ENCODE results near the gene KIAA1755.

The KIAA1755 gene

GRCh38 chr20:38173237-38174156 is 87.0 kb downstream of the KIAA1755 start:
- Histone ChIP-seq H3K9ac (ENCODE audit: low read depth, low read length) (no peak overlapping the region), H3K27me3 (ENCODE audit: insufficient read depth, low read length) (no peaks in the 10 kb centered on the region), H3K27ac (ENCODE audit: low read depth, low read length) (no peak overlapping the region), H3K4me1 (ENCODE audit: insufficient read depth, low read length) (0 out of 2 replicates have a peak, but pooled peaks cover 4% of the 10 kb centered on the region), H3K9me3 (ENCODE audit: insufficient read depth, low read depth, low read length) (no peaks in the 10 kb centered on the region), H3K36me3 (ENCODE audit: insufficient read depth, low read length) (no peaks in the 10 kb centered on the region), H3K4me3 (ENCODE audit: low read length) (no peak overlapping the region)
- WGBS: 78% methylated on average over 12 of the region's 14 CpGs

- H3K27ac ChIP-seq (ENCODE audit: low read depth, low read length): no peak overlapping the region
- WGBS: 88% methylated on average over 4 of the region's 4 CpGs
Observed at GRCh38 chr20:38172408-38172807, 88.1 kb downstream of the KIAA1755 start.

DNA sequence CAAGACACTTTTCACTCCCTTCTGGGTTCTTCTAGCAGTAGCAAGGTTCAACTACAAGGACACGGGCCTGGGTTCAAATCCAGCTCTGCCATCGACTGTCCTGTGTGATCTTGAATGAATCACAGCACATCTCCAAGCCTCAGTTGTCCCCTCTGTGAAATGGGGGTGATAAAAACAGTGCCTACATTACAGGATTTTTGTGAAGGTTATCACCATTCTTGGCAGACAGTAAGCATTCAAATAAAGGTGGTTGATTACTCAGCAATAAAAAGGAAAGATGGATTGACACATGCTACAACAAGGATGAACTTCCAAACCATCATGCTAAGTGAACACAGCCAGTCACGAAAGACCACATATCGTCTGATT is 88.9 kb downstream of the KIAA1755 start:
- 56% methylated on average over 3 of the region's 4 CpGs for WGBS
- no peak overlapping the region for H3K27ac ChIP-seq (ENCODE audit: low read depth, low read length)
- no peak overlapping the region for H3K9ac ChIP-seq (ENCODE audit: low read depth, low read length)
- H3K9me3 ChIP-seq (ENCODE audit: insufficient read depth, low read depth, low read length): no peaks in the 10 kb centered on the region
- no peak overlapping the region for H3K4me3 ChIP-seq (ENCODE audit: low read length)
- no peaks in the 10 kb centered on the region for H3K27me3 ChIP-seq (ENCODE audit: insufficient read depth, low read length)
- H3K4me1 ChIP-seq (ENCODE audit: insufficient read depth, low read length): 0 out of 2 replicates have a peak, but pooled peaks cover 4% of the 10 kb centered on the region
- H3K36me3 ChIP-seq (ENCODE audit: insufficient read depth, low read length): no peaks in the 10 kb centered on the region

More at GRCh38 chr20:38172408-38172807, 88.1 kb downstream of the KIAA1755 start:
- 0 out of 2 replicates have a peak, but pooled peaks cover 4% of the 10 kb centered on the region for H3K4me1 ChIP-seq (ENCODE audit: insufficient read depth, low read length)
- H3K9ac ChIP-seq (ENCODE audit: low read depth, low read length): no peak overlapping the region
- H3K27me3 ChIP-seq (ENCODE audit: insufficient read depth, low read length): no peaks in the 10 kb centered on the region
- no peaks in the 10 kb centered on the region for H3K9me3 ChIP-seq (ENCODE audit: insufficient read depth, low read depth, low read length)
- no peaks in the 10 kb centered on the region for H3K36me3 ChIP-seq (ENCODE audit: insufficient read depth, low read length)
- no peak overlapping the region for H3K4me3 ChIP-seq (ENCODE audit: low read length)

GRCh38 chr20:38170826-38171674 is 89.5 kb downstream of the KIAA1755 start:
- 70% methylated on average over 11 of the region's 11 CpGs for WGBS

GRCh38 chr20:38170219-38170825 is 90.2 kb downstream of the KIAA1755 start:
- no peaks in the 10 kb centered on the region for H3K36me3 ChIP-seq (ENCODE audit: insufficient read depth, low read length)
- 58% methylated on average over 7 of the region's 8 CpGs for WGBS
- H3K9me3 ChIP-seq (ENCODE audit: insufficient read depth, low read depth, low read length): no peaks in the 10 kb centered on the region
- no peak overlapping the region for H3K4me3 ChIP-seq (ENCODE audit: low read length)
- no peak overlapping the region for H3K9ac ChIP-seq (ENCODE audit: low read depth, low read length)
- H3K27me3 ChIP-seq (ENCODE audit: insufficient read depth, low read length): no peaks in the 10 kb centered on the region
- no peak overlapping the region for H3K27ac ChIP-seq (ENCODE audit: low read depth, low read length)
- H3K4me1 ChIP-seq (ENCODE audit: insufficient read depth, low read length): 0 out of 2 replicates have a peak, but pooled peaks cover 1% of the 10 kb centered on the region

More at GRCh38 chr20:38170826-38171674, 89.5 kb downstream of the KIAA1755 start:
- Histone ChIP-seq H3K4me3 (ENCODE audit: low read length) (no peak overlapping the region), H3K9me3 (ENCODE audit: insufficient read depth, low read depth, low read length) (no peaks in the 10 kb centered on the region), H3K36me3 (ENCODE audit: insufficient read depth, low read length) (no peaks in the 10 kb centered on the region), H3K27ac (ENCODE audit: low read depth, low read length) (no peak overlapping the region), H3K9ac (ENCODE audit: low read depth, low read length) (no peak overlapping the region), H3K27me3 (ENCODE audit: insufficient read depth, low read length) (no peaks in the 10 kb centered on the region), H3K4me1 (ENCODE audit: insufficient read depth, low read length) (0 out of 2 replicates have a peak, but pooled peaks cover 4% of the 10 kb centered on the region)

- no peak overlapping the region for H3K27ac ChIP-seq (ENCODE audit: low read depth, low read length)
- WGBS: 85% methylated on average over 6 of the region's 6 CpGs
- no peaks in the 10 kb centered on the region for H3K36me3 ChIP-seq (ENCODE audit: insufficient read depth, low read length)
- no peaks in the 10 kb centered on the region for H3K4me1 ChIP-seq (ENCODE audit: insufficient read depth, low read length)
- H3K9ac ChIP-seq (ENCODE audit: low read depth, low read length): no peak overlapping the region
- H3K27me3 ChIP-seq (ENCODE audit: insufficient read depth, low read length): 0 out of 2 replicates have a peak, but pooled peaks cover 1% of the 10 kb centered on the region
- H3K4me3 ChIP-seq (ENCODE audit: low read length): no peak overlapping the region
- no peaks in the 10 kb centered on the region for H3K9me3 ChIP-seq (ENCODE audit: insufficient read depth, low read depth, low read length)
Observed at GRCh38 chr20:38169636-38170193, 90.8 kb downstream of the KIAA1755 start.

DNA sequence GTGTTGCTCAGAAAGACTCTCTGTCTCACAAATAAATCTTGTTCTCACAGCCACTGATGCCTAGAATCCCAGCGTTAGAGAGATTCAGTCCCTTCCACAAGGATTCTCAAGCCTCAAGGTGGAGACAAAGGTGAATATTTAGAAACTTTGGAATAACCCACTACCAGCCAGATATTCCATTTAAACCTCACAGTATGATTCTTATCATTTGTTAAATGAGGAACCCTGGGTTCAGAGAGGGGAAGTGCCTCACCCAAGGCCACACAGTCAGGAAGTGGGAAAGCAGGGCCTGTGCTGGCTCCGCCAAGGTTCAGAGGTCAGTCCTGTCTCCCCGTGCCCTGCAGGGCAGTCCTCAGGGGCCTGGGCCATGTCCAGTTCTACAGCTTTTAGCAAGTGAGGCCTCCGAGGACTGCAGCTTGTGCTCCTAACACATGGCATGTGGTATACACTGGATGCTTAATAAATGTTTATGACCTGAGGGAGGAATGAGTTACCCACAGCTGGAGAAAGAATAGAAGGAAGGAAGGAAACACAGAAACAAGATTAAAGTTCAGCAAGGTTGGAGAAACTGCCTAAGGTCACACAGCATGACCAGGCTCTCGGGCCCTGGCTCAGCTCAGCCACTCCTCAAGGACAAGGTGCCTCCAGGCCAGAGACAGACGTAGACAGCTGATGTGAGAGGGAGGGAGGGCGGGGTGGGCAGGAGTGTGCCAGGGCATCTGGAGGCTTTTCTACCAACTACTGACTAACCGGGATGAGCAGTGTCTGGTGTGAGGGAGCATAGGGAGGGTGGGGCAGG is 91.5 kb downstream of the KIAA1755 start:
- 0 out of 2 replicates have a peak, but pooled peaks cover 6% of the 10 kb centered on the region for H3K27me3 ChIP-seq (ENCODE audit: insufficient read depth, low read length)
- H3K9ac ChIP-seq (ENCODE audit: low read depth, low read length): no peak overlapping the region
- H3K4me1 ChIP-seq (ENCODE audit: insufficient read depth, low read length): no peaks in the 10 kb centered on the region
- no peaks in the 10 kb centered on the region for H3K9me3 ChIP-seq (ENCODE audit: insufficient read depth, low read depth, low read length)
- H3K36me3 ChIP-seq (ENCODE audit: insufficient read depth, low read length): no peaks in the 10 kb centered on the region
- no peak overlapping the region for H3K4me3 ChIP-seq (ENCODE audit: low read length)
- no peak overlapping the region for H3K27ac ChIP-seq (ENCODE audit: low read depth, low read length)
- WGBS: 86% methylated on average over 7 of the region's 8 CpGs

DNA sequence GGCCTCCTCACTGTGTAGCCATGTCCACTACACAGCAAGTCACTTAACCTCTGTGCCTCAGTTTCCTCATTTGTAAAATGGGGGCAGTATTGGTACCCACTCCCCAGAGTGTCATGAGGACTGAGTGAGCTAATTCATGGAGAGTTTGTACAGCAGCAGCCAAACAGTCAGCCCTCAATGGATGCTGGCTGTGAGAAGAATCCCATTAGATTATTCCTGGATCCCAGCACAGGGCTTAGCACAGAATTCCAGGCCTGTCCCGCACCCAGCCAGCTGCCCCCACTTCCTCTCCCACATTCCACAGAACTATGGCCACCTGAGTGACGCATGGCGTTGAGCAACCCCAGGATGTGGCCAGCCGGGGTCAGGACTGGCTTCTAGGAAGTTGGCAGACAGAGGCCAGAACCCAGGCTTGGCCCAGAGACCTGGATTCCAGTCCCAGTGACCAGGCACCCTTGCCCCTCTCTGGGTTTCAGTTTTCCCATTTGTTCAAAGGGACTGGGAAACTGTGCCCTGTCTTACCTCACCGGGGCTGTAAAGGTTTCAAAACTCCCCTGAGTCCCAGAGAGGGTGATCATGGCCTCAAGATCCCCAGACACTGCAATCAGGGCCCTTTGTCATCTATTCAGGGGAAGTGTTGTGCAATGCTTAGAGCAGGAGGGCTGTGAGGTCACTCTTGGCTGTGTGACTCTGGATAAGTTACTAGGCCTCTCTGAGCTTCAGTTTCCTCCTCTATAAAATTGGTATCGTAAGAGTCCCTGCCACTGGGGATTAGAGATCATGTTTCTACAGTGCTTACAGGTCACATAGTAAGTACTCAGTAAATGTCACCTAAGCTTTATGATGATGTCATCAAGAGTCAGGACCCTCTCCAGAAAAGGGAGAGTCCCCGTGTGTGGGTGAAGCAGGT is 92.4 kb downstream of the KIAA1755 start:
- Histone ChIP-seq H3K36me3 (ENCODE audit: insufficient read depth, low read length) (no peaks in the 10 kb centered on the region), H3K27me3 (ENCODE audit: insufficient read depth, low read length) (0 out of 2 replicates have a peak, but pooled peaks cover 6% of the 10 kb centered on the region), H3K9ac (ENCODE audit: low read depth, low read length) (no peak overlapping the region), H3K4me1 (ENCODE audit: insufficient read depth, low read length) (no peaks in the 10 kb centered on the region), H3K27ac (ENCODE audit: low read depth, low read length) (no peak overlapping the region), H3K4me3 (ENCODE audit: low read length) (no peak overlapping the region), H3K9me3 (ENCODE audit: insufficient read depth, low read depth, low read length) (no peaks in the 10 kb centered on the region)
- 56% methylated on average over 7 of the region's 7 CpGs for WGBS

DNA sequence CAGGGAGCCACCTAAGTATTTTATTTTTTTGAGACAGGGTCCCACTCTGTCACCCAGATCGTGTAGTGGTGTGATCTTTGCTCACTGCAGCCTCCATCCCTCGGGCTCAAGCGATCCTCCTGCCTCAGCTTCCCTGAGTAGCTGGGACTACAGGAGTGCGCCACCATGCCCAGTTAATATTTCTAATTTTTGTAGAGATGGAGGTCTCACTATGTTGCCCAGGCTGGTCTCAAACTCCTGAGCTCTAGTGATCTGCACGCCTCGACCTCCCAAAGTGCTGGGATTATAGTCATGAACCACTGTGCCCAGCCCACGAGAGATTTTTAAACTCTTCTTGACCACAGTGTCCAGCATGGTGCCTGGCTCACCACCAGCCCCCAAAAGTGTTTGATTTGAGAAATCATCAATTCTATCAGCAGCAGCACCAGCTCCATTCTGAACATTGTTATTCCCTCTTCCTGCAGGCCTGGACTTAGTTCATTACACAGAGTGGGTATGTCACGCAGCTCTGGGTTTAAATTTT is 93.1 kb downstream of the KIAA1755 start:
- WGBS: 90% methylated on average over 8 of the region's 8 CpGs

More for the DNA sequence above, 93.1 kb downstream of the KIAA1755 start:
- Histone ChIP-seq H3K36me3 (ENCODE audit: insufficient read depth, low read length) (no peaks in the 10 kb centered on the region), H3K27me3 (ENCODE audit: insufficient read depth, low read length) (0 out of 2 replicates have a peak, but pooled peaks cover 6% of the 10 kb centered on the region), H3K27ac (ENCODE audit: low read depth, low read length) (no peak overlapping the region), H3K9ac (ENCODE audit: low read depth, low read length) (no peak overlapping the region), H3K4me1 (ENCODE audit: insufficient read depth, low read length) (no peaks in the 10 kb centered on the region), H3K4me3 (ENCODE audit: low read length) (no peak overlapping the region), H3K9me3 (ENCODE audit: insufficient read depth, low read depth, low read length) (no peaks in the 10 kb centered on the region)

Data from HUES64 (cell line).